HPDE6-E6E7 (cell line): ENCODE measurements around the gene CCDC14.
"Not testable (repeated sequence)": the region's sequence is repeated elsewhere in the genome, so short reads cannot be mapped to it uniquely, and the experiment has no call there.

Experiments
- DNase-seq: peaks from one replicate; pipeline ENCODE4 v3.0.0; 2011; ENCODE audit warnings: missing footprints; ENCODE audit errors: extremely low spot score

The CCDC14 gene

GRCh38 chr3:123960781-123961507 is at the start of gene CCDC14:
TSS of gene CCDC14 (minus strand) at chr3:123961229. CDS start at chr3:123961173, 56 bp downstream.
- peak; percentile 76 for DNase-seq

GRCh38 chr3:124008321-124008720 is 47.3 kb upstream of the CCDC14 start:
- not testable (repeated sequence) for DNase-seq

GRCh38 chr3:124007186-124007585 is 46.2 kb upstream of the CCDC14 start:
- no peak for DNase-seq

GRCh38 chr3:124002405-124003079 is 41.5 kb upstream of the CCDC14 start:
- DNase-seq: not testable (repeated sequence)

- DNase-seq: not testable (repeated sequence)
Observed at GRCh38 chr3:124001366-124001765, 40.3 kb upstream of the CCDC14 start.

- no peak for DNase-seq
Observed at GRCh38 chr3:123997543-123997942, 36.5 kb upstream of the CCDC14 start.

GRCh38 chr3:123993818-123994217 is 32.8 kb upstream of the CCDC14 start:
- DNase-seq: no peak

GRCh38 chr3:123991730-123992588 is 30.9 kb upstream of the CCDC14 start, which contains the start of gene ROPN1:
TSS of gene ROPN1 (minus strand) at chr3:123992124. CDS start at chr3:123980481, 11,643 bp downstream.
- DNase-seq: not testable (repeated sequence)

GRCh38 chr3:123986427-123986826 is 25.4 kb upstream of the CCDC14 start:
- DNase-seq: no peak

GRCh38 chr3:123984957-123985356 is 23.9 kb upstream of the CCDC14 start:
- no peak for DNase-seq

GRCh38 chr3:123984350-123984749 is 23.3 kb upstream of the CCDC14 start:
- no peak for DNase-seq

GRCh38 chr3:123981317-123981716 is 20.3 kb upstream of the CCDC14 start:
- DNase-seq: not testable (repeated sequence)

- no peak for DNase-seq
Observed at GRCh38 chr3:123980539-123980938, 19.5 kb upstream of the CCDC14 start.

GRCh38 chr3:123979525-123980501 is 18.8 kb upstream of the CCDC14 start:
- not testable (repeated sequence) for DNase-seq

GRCh38 chr3:123976904-123977303 is 15.9 kb upstream of the CCDC14 start:
- DNase-seq: not testable (repeated sequence)

GRCh38 chr3:123976181-123976898 is 15.3 kb upstream of the CCDC14 start:
- DNase-seq: not testable (repeated sequence)

GRCh38 chr3:123975030-123975429 is 14.0 kb upstream of the CCDC14 start:
- DNase-seq: not testable (repeated sequence)

- no peak for DNase-seq
Observed at GRCh38 chr3:123971406-123971805, 10.4 kb upstream of the CCDC14 start.

GRCh38 chr3:123967260-123967659 is 6.2 kb upstream of the CCDC14 start:
- DNase-seq: not testable (repeated sequence)

GRCh38 chr3:123966799-123967198 is 5.8 kb upstream of the CCDC14 start:
- DNase-seq: not testable (repeated sequence)
